ENCODE data around the gene ZNHIT1. TPM values are rescaled to one million over a fixed set of nuclear protein-coding genes. Genes with fewer than 3 reads are reported as not detected.

The ZNHIT1 gene
- total and polyA plus RNA-seq, 10 donors: 47.3 to 127 (median 68.0) TPM

GRCh38 chr7:101218236-101219125 lies 516 bp downstream of the ZNHIT1 start:
- peaks cover 20 to 76% (median 48%) of the 10 kb centered on the region in 6 donors for H3K4me1 ChIP-seq
- no peaks in the 10 kb centered on the region for H3K27me3 ChIP-seq (replicated peaks in 1 of 7)
- intact Hi-C loops (cut with DNase I; ENCODE audit: low total_unique reads): no loop called here
- 9 to 12% (median 10%) methylated on average over 22 to 26 of the region's 26 CpGs for WGBS, 5 donors
- peaks cover 0 to 55% (median 27%) of the 10 kb centered on the region in 6 donors for H3K36me3 ChIP-seq
- TF ChIP-seq POLR2AphosphoS5 (IDR thresholded peaks at IDR 0.05) (no peak), CTCF (IDR thresholded peaks at IDR 0.05 in 8 of 11, conservative IDR thresholded peaks at IDR 0.05 in 3 of 11) (no peak), POLR2A (IDR thresholded peaks at IDR 0.05) (no peak)
- H3K9me3 ChIP-seq: no peaks in the 10 kb centered on the region
- H3K27ac ChIP-seq: peak overlapping the region; percentile 66 to 97 (median 94)
- DNase-seq: no peak
- peak overlapping the region; percentile 65 to 92 (median 88) for H3K4me3 ChIP-seq

GRCh38 chr7:101220295-101220694 lies 2.3 kb downstream of the ZNHIT1 start:
- Histone ChIP-seq H3K4me3 (no peak overlapping the region), H3K27me3 (replicated peaks in 1 of 7) (no peaks in the 10 kb centered on the region), H3K36me3 (peaks cover 8 to 55% (median 29%) of the 10 kb centered on the region in 6 donors), H3K4me1 (peaks cover 20 to 67% (median 45%) of the 10 kb centered on the region in 6 donors), H3K27ac (no peak overlapping the region), H3K9me3 (no peaks in the 10 kb centered on the region)
- intact Hi-C loops (cut with DNase I; ENCODE audit: low total_unique reads): no loop called here
- WGBS, 5 donors: 66 to 90% (median 75%) methylated on average over 5 of the region's 5 CpGs
- no peak for DNase-seq
- TF ChIP-seq POLR2AphosphoS5 (IDR thresholded peaks at IDR 0.05): no peak
- no peak for TF ChIP-seq POLR2A (IDR thresholded peaks at IDR 0.05)
- TF ChIP-seq CTCF (IDR thresholded peaks at IDR 0.05 in 8 of 11, conservative IDR thresholded peaks at IDR 0.05 in 3 of 11): no peak

GRCh38 chr7:101222275-101222830 lies 4.4 kb downstream of the ZNHIT1 start:
- TF ChIP-seq CTCF (IDR thresholded peaks at IDR 0.05 in 8 of 11, conservative IDR thresholded peaks at IDR 0.05 in 3 of 11): no peak
- no peak for TF ChIP-seq POLR2A (IDR thresholded peaks at IDR 0.05)
- TF ChIP-seq POLR2AphosphoS5 (IDR thresholded peaks at IDR 0.05): no peak

GRCh38 chr7:101223528-101223927 lies 5.6 kb downstream of the ZNHIT1 start:
- Histone ChIP-seq H3K36me3 (peaks cover 8 to 79% (median 47%) of the 10 kb centered on the region in 6 donors), H3K4me3 (no peak overlapping the region), H3K27me3 (replicated peaks in 1 of 7) (no peaks in the 10 kb centered on the region), H3K4me1 (peaks cover 12 to 43% (median 26%) of the 10 kb centered on the region in 6 donors), H3K9me3 (no peaks in the 10 kb centered on the region), H3K27ac (no peak overlapping the region)
- intact Hi-C loops (cut with DNase I; ENCODE audit: low total_unique reads): no loop called here
- no peak for TF ChIP-seq CTCF (IDR thresholded peaks at IDR 0.05 in 8 of 11, conservative IDR thresholded peaks at IDR 0.05 in 3 of 11)
- TF ChIP-seq POLR2AphosphoS5 (IDR thresholded peaks at IDR 0.05): peak in 1 of 3 donors; percentile 23
- TF ChIP-seq POLR2A (IDR thresholded peaks at IDR 0.05): no peak
- 92 to 98% (median 98%) methylated on average over 15 of the region's 15 CpGs for WGBS, 5 donors
- no peak for DNase-seq

More at GRCh38 chr7:101222275-101222830, 4.4 kb downstream of the ZNHIT1 start:
- intact Hi-C loops (cut with DNase I; ENCODE audit: low total_unique reads): no loop called here
- no peak overlapping the region for H3K27ac ChIP-seq
- no peaks in the 10 kb centered on the region for H3K9me3 ChIP-seq
- DNase-seq: no peak
- peaks cover 15 to 47% (median 28%) of the 10 kb centered on the region in 6 donors for H3K4me1 ChIP-seq
- H3K27me3 ChIP-seq (replicated peaks in 1 of 7): no peaks in the 10 kb centered on the region
- H3K4me3 ChIP-seq: no peak overlapping the region
- WGBS, 5 donors: 91 to 96% (median 93%) methylated on average over 26 to 27 of the region's 27 CpGs
- H3K36me3 ChIP-seq: peaks cover 8 to 68% (median 41%) of the 10 kb centered on the region in 6 donors

All from spleen (tissue), 11 donors.